Measurements from ENCODE around the gene KHSRP. TPM values are rescaled to one million over a fixed set of nuclear protein-coding genes. Genes with fewer than 3 reads are reported as not detected.
"Not testable (repeated sequence)": the region's sequence is repeated elsewhere in the genome, so short reads cannot be mapped to it uniquely, and the experiment has no call there.

The KHSRP gene
- total RNA-seq, 1 experiment from 2014 or later: 114 TPM

GRCh38 chr19:6452223-6452614 lies 27.6 kb upstream of the KHSRP start:
- DNase-seq (ENCODE audit: low read depth): no peak

DNA sequence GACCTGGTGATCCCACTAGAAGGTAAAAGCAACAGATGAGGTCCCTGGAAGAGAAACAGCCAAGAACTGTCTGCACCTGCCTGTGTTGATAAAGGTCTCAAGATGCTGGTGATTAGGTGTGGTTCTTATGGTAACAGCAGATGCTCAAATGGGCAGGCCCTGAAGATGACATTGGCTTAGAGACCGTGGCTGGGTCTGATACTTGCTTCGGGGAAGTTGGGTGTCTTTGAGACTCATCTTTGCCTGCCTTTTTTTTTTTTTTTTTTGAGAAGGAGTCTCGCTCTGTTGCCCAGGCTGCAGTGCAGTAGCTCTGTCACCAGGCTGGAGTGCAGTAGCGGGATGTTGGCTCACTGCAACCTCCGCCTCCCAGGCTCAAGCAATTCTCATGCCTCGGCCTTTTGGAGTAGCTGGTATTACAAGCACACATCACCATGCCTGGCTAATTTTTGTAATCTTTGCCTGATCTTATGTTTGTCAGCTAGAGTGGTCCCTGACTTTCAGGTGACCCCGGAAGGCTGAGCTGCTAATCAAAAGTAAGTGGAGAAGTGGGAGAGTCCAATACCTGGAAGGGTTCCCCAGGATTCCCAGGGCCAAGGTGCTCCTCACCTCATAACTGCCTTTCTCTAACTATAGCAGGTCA lies 27.1 kb upstream of the KHSRP start:
- no peak for DNase-seq (ENCODE audit: low read depth)

- DNase-seq (ENCODE audit: low read depth): no peak
Observed at GRCh38 chr19:6450166-6450565, 25.6 kb upstream of the KHSRP start.

DNA sequence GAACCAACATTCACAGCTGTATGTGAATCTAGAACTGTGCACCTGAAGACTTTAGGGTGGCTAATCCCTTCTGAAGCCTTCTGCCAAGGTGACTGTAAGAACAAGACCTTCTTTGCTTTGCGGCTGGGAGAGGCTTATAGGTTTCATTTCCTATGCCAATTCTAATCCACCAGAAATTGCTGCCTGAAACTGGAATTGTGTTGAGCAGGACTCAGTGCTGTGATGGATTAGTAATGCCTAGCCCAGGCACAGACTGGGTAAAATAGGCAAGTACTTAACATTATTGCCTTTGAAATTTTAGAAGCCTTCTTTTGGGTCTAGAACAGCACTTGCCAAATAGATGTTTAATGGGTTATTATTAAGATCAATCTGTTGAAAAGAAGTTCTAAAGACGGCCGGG lies 23.4 kb upstream of the KHSRP start:
- DNase-seq (ENCODE audit: low read depth): no peak

- no peak for DNase-seq (ENCODE audit: low read depth)
Observed at GRCh38 chr19:6446452-6446851, 21.8 kb upstream of the KHSRP start.

DNA sequence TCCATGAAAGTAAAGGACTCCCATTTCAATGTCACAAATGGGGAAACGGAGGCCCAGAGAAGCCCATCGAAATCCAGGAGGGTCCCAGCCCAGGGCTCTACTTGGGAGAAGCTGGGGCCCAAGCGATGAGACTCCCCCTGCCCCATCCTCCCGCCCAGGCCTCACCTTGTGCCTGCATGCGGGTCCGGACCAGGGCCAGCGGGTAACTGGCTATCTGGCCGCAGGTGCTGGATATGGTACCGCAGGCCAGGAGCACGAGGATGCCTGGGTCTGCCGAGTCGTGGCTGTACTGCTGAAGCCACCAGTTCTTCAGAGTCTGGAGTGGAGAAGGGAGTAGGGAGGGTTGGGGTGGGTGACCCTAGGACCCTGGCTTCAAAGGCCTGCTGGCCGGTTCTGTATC lies 19.4 kb upstream of the KHSRP start:
- DNase-seq (ENCODE audit: low read depth): no peak

DNA sequence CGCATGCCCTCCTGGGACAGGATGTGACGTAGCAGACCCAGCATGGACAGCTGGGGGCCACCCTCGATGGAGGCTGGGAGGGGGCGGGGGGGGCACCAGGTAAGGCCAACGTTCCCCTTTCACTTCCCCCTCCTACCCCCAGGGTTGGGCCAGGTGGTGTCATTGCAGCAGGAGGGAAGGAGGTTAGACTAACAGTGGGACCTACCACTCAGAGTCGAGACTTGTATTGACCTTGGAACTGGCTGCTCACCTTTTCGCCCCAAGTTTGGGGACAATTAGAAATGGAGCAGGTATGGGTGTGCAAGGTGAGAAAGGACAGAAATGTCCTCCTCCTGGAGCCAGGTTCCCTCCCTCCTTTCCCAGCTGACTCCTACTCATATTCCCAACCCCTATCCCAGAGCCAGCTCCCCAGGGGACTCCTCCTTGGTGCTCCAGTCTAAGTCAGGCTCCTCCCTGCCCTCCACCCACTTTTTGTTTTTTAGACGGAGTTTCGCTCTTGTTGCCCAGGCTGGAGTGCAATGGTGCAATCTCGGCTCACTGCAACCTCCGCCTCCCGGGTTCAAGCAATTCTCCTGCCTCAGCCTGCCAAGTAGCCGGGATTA lies 17.6 kb upstream of the KHSRP start:
- DNase-seq (ENCODE audit: low read depth): no peak

GRCh38 chr19:6440905-6441304 lies 16.3 kb upstream of the KHSRP start:
- no peak for DNase-seq (ENCODE audit: low read depth)

DNA sequence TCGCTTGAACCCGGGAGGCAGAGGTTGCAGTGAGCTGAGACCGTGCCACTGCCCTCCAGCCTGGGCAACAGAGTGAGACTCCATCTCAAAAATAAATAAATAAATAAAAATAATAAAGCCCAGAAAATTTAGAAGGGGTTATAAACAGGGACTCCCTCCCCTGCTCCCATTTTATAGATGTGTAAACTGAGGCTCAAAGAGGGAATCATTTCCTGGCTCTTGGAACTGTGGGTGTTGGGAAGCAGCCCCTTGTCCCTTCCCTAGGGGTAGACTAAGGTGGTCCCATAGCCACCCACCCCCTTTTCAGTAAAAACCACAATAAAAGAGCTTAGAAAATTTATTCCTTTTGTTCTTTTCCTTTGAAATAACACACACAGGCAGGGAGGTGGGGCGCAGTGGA lies 15.1 kb upstream of the KHSRP start:
- DNase-seq (ENCODE audit: low read depth): no peak

DNA sequence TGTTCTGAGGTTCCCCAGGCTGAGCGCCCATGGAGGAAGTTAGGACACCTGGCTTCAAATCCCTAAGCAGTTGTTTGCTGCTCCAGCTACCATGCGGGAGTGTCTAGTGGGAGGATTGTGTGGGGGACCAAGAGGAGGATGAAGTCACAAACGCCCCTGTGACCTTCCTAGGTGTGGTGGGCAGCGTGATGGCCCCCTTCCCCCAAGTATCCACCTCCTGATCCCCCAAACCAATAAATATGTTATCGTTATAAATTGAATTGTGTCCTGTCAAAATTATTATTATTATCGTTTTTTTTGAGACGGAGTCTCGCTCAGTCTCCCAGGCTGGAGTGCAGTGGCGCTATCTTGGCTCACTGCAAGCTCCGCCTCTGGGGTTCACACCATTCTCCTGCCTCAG lies 9.1 kb upstream of the KHSRP start, which contains the start of gene SLC25A41:
Gene SLC25A41, minus strand, starts transcription at position 101 of the 400 bp plus-strand sequence. Its CDS starts 70 bp downstream, at position 31.
- DNase-seq (ENCODE audit: low read depth): no peak

- no peak for DNase-seq (ENCODE audit: low read depth)
Observed at GRCh38 chr19:6433165-6433564, 8.6 kb upstream of the KHSRP start.

- no peak for DNase-seq (ENCODE audit: low read depth)
Observed at GRCh38 chr19:6431891-6432290, 7.3 kb upstream of the KHSRP start.

GRCh38 chr19:6429419-6430221 lies 5.0 kb upstream of the KHSRP start:
- DNase-seq (ENCODE audit: low read depth): no peak

- not testable (repeated sequence) for DNase-seq (ENCODE audit: low read depth)
Observed at GRCh38 chr19:6428692-6429418, 4.2 kb upstream of the KHSRP start.

DNA sequence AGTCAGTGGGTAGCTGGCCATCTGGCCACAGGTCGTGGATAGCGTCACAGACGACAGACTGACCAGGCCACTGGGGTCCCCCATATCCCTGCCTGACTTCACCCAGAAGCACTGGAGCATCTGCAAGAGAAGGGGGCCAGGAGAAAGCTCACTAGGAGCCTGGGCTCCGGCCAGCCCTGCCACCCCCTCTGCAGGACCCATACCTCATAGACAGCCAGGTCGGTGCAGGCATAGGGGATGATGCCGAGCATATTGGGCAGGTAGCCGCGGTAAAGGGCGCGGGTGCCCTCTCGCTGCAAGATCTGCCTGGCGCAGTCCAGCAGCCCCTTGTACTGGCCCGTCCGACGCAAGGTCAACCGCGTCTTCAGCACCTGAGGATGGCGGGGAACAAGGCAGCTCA lies 2.5 kb upstream of the KHSRP start:
- no peak for DNase-seq (ENCODE audit: low read depth)

- DNase-seq (ENCODE audit: low read depth): peak; percentile 17
Observed at GRCh38 chr19:6425732-6426620, 1.4 kb upstream of the KHSRP start.

DNA sequence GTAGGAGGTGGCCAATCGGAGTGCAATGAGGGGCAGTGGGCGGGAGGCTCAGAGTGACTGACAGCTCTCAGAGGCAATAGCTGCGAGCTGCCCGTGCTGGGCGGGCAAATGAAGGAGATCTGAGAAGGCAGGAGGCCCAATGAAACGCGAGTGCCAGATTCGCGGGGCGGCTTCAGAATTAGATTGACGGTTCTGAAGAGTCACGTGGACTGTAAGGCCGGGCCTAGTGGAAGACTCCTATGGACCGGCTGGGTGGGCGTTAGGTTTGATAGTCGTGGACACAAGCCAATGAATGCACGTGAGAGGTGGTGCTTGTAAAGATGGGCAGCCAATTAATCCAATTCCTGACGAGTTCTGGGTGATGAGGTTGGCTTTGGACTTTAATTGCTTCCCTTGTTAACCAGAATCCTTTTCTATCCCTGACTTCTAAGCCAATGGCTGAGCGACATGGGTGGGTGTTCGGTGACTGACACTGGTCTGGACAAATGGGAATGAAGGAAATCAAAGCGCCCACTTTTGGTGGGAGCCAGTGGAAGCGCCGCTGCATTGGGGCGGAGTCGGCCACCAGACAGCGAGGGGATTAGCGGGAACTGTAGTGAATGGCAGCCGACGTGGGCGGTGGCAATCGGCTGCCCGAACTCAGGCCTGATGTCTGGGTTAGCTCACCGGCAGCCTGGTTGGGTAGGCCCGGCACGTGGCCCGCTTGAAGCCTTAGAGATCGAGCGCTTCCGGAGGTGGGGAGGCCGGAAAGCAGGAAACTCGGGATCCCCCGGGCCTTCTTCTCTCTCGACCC lies 524 bp upstream of the KHSRP start:
- peak; percentile 100 for DNase-seq (ENCODE audit: low read depth)

DNA sequence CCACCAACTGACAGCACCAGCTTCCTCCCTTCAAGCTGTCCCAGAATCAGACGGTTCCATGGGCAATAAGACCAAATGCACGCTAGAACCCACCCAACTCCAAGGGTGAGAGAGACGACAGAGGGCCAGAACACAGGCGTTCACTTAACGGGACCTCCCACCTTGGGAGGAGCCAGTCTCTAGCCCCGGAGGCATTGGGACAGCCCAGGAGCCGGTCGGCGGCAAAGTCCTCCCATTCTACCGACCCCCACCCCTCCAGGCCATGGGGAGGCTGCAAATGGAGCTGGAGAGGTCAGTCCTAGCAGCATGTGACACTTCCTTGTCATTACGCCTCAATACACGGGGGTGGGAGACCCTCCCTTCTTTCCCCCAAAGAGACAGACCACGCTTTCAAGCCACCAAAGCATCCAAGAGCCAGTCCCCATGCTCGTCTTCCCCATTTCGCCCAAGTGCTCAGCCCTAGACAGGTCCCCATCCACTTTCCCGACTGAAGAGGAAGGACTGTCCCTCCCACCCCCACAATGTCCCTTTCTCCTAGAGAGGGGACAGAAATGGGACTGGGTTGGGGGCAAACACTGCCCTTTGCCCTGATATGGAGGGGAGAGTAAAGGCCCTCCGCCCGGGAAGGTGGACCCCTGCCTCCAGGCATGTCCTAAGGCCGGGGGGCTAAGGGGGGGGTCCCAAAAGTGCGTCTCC lies 964 bp downstream of the KHSRP start:
- peak; percentile 56 for DNase-seq (ENCODE audit: low read depth)

GRCh38 chr19:6421075-6422014 lies 3.3 kb downstream of the KHSRP start:
- no peak for DNase-seq (ENCODE audit: low read depth)

All from M059J (cell line).